Measurements from ENCODE around the gene GRK3.

GRK3 gene

GRCh38 chr22:25759825-25760231 lies 195.4 kb downstream of the GRK3 start:
- DNase-seq (ENCODE audit: insufficient read length, low spot score) (peak; percentile 64), FAIRE-seq (no peak)
- no peak for TF ChIP-seq POLR2A (IDR thresholded peaks at IDR 0.05; ENCODE audit: low read depth, low read length)

GRCh38 chr22:25760294-25760693 lies 195.8 kb downstream of the GRK3 start:
- TF ChIP-seq POLR2A (IDR thresholded peaks at IDR 0.05; ENCODE audit: low read depth, low read length), result no peak
- no peak for FAIRE-seq

GRCh38 chr22:25760848-25761595 lies 196.5 kb downstream of the GRK3 start:
- no peak for TF ChIP-seq POLR2A (IDR thresholded peaks at IDR 0.05; ENCODE audit: low read depth, low read length)
- DNase-seq (ENCODE audit: insufficient read length, low spot score) (no peak), FAIRE-seq (no peak)

More at GRCh38 chr22:25760294-25760693, 195.8 kb downstream of the GRK3 start:
- DNase-seq (ENCODE audit: insufficient read length, low spot score), result no peak

GRCh38 chr22:25762147-25762546 lies 197.7 kb downstream of the GRK3 start:
- no peak for DNase-seq (ENCODE audit: insufficient read length, low spot score)
- no peak for TF ChIP-seq POLR2A (IDR thresholded peaks at IDR 0.05; ENCODE audit: low read depth, low read length)
- no peak for FAIRE-seq

GRCh38 chr22:25763239-25763777 lies 198.8 kb downstream of the GRK3 start:
- no peak for DNase-seq (ENCODE audit: insufficient read length, low spot score)
- TF ChIP-seq POLR2A (IDR thresholded peaks at IDR 0.05; ENCODE audit: low read depth, low read length), result no peak
- no peak for FAIRE-seq

- DNase-seq (ENCODE audit: insufficient read length, low spot score) (no peak), FAIRE-seq (no peak)
- TF ChIP-seq POLR2A (IDR thresholded peaks at IDR 0.05; ENCODE audit: low read depth, low read length), result no peak
These were observed 200.0 kb downstream of the GRK3 start for GRCh38 chr22:25764270-25765015.

- no peak for DNase-seq (ENCODE audit: insufficient read length, low spot score)
- TF ChIP-seq POLR2A (IDR thresholded peaks at IDR 0.05; ENCODE audit: low read depth, low read length), result no peak
- no peak for FAIRE-seq
These were observed 200.5 kb downstream of the GRK3 start for GRCh38 chr22:25765016-25765367.

GRCh38 chr22:25765801-25766200 lies 201.3 kb downstream of the GRK3 start:
- no peak for TF ChIP-seq POLR2A (IDR thresholded peaks at IDR 0.05; ENCODE audit: low read depth, low read length)

GRCh38 chr22:25766418-25766817 lies 201.9 kb downstream of the GRK3 start:
- FAIRE-seq, result no peak
- no peak for DNase-seq (ENCODE audit: insufficient read length, low spot score)
- no peak for TF ChIP-seq POLR2A (IDR thresholded peaks at IDR 0.05; ENCODE audit: low read depth, low read length)

More at GRCh38 chr22:25765801-25766200, 201.3 kb downstream of the GRK3 start:
- DNase-seq (ENCODE audit: insufficient read length, low spot score) (no peak), FAIRE-seq (no peak)

- DNase-seq (ENCODE audit: insufficient read length, low spot score), result no peak
- TF ChIP-seq POLR2A (IDR thresholded peaks at IDR 0.05; ENCODE audit: low read depth, low read length), result no peak
- no peak for FAIRE-seq
These were observed 205.9 kb downstream of the GRK3 start for GRCh38 chr22:25770333-25770732.

GRCh38 chr22:25772288-25772687 lies 207.8 kb downstream of the GRK3 start:
- no peak for DNase-seq (ENCODE audit: insufficient read length, low spot score)
- FAIRE-seq, result no peak
- TF ChIP-seq POLR2A (IDR thresholded peaks at IDR 0.05; ENCODE audit: low read depth, low read length), result no peak

- no peak for FAIRE-seq
- no peak for TF ChIP-seq POLR2A (IDR thresholded peaks at IDR 0.05; ENCODE audit: low read depth, low read length)
- no peak for DNase-seq (ENCODE audit: insufficient read length, low spot score)
These were observed 210.1 kb downstream of the GRK3 start for GRCh38 chr22:25774575-25775026.

GRCh38 chr22:25775531-25775930 lies 211.1 kb downstream of the GRK3 start:
- FAIRE-seq (no peak), DNase-seq (ENCODE audit: insufficient read length, low spot score) (no peak)
- TF ChIP-seq POLR2A (IDR thresholded peaks at IDR 0.05; ENCODE audit: low read depth, low read length), result no peak

- TF ChIP-seq POLR2A (IDR thresholded peaks at IDR 0.05; ENCODE audit: low read depth, low read length), result no peak
- FAIRE-seq (no peak), DNase-seq (ENCODE audit: insufficient read length, low spot score) (no peak)
These were observed 212.9 kb downstream of the GRK3 start for GRCh38 chr22:25777411-25777810.
